ENCODE measurements around the gene TMEM231. TPM values are rescaled to one million over a fixed set of nuclear protein-coding genes. Genes with fewer than 3 reads are reported as not detected.

TMEM231 gene
- polyA plus RNA-seq, 1 experiment = 10.6 TPM

GRCh38 chr16:75532142-75532765 is 23.8 kb downstream of the TMEM231 start:
- peaks cover 14% of the 10 kb centered on the region for H3K27me3 ChIP-seq (ENCODE audit: control insufficient read depth, insufficient read depth, low read length)
- DNase-seq (ENCODE audit: low read depth, low spot score) = no peak
- no peak for TF ChIP-seq CTCF (IDR thresholded peaks at IDR 0.05; ENCODE audit: low read depth, low read length)
- H3K9me3 ChIP-seq (ENCODE audit: control insufficient read depth, insufficient read depth, low read length) = peaks cover 9% of the 10 kb centered on the region; the same call in 1 of the 2 replicates
- no peak overlapping the region for H3K4me3 ChIP-seq (ENCODE audit: low read depth, low read length)
- ChIA-PET POLR2A (no interaction called here), CTCF (interaction anchor here (1.0 to 2.0 kb wide), 2 partner anchors 15 to 67 kb away, joined by 4 to 13 read pairs; no protein-coding TSS in a partner anchor)
- H3K27ac ChIP-seq (ENCODE audit: low read depth, low read length) = no peak overlapping the region

- no peak for TF ChIP-seq CTCF (IDR thresholded peaks at IDR 0.05; ENCODE audit: low read depth, low read length)
- Histone ChIP-seq H3K27ac (ENCODE audit: low read depth, low read length) (no peak overlapping the region), H3K4me3 (ENCODE audit: low read depth, low read length) (no peak overlapping the region), H3K27me3 (ENCODE audit: control insufficient read depth, insufficient read depth, low read length) (peaks cover 11% of the 10 kb centered on the region), H3K9me3 (ENCODE audit: control insufficient read depth, insufficient read depth, low read length) (peaks cover 9% of the 10 kb centered on the region; the same call in 1 of the 2 replicates)
- CTCF ChIA-PET = no interaction called here
- DNase-seq (ENCODE audit: low read depth, low spot score) = no peak
- POLR2A ChIA-PET = no interaction called here
These were observed 26.1 kb downstream of the TMEM231 start for GRCh38 chr16:75529959-75530358.

- no peak for TF ChIP-seq CTCF (IDR thresholded peaks at IDR 0.05; ENCODE audit: low read depth, low read length)
- POLR2A ChIA-PET = no interaction called here
- H3K27ac ChIP-seq (ENCODE audit: low read depth, low read length) = no peak overlapping the region
These were observed 26.8 kb downstream of the TMEM231 start for GRCh38 chr16:75529056-75529905.

GRCh38 chr16:75527825-75528299 is 28.2 kb downstream of the TMEM231 start:
- CTCF ChIA-PET = interaction anchor here (3.4 kb wide), 1 partner anchor 10 kb away, joined by 13 read pairs; no protein-coding TSS in a partner anchor

More at GRCh38 chr16:75529056-75529905, 26.8 kb downstream of the TMEM231 start:
- CTCF ChIA-PET = interaction anchor here (3.4 kb wide), 1 partner anchor 12 kb away, joined by 13 read pairs; no protein-coding TSS in a partner anchor
- no peak overlapping the region for H3K4me3 ChIP-seq (ENCODE audit: low read depth, low read length)
- peaks cover 11% of the 10 kb centered on the region for H3K27me3 ChIP-seq (ENCODE audit: control insufficient read depth, insufficient read depth, low read length)
- no peak for DNase-seq (ENCODE audit: low read depth, low spot score)
- peaks cover 9% of the 10 kb centered on the region; the same call in 1 of the 2 replicates for H3K9me3 ChIP-seq (ENCODE audit: control insufficient read depth, insufficient read depth, low read length)

More at GRCh38 chr16:75527825-75528299, 28.2 kb downstream of the TMEM231 start:
- no peak for DNase-seq (ENCODE audit: low read depth, low spot score)
- no peak for TF ChIP-seq CTCF (IDR thresholded peaks at IDR 0.05; ENCODE audit: low read depth, low read length)
- H3K27ac ChIP-seq (ENCODE audit: low read depth, low read length) = no peak overlapping the region
- peaks cover 9% of the 10 kb centered on the region; the same call in 1 of the 2 replicates for H3K9me3 ChIP-seq (ENCODE audit: control insufficient read depth, insufficient read depth, low read length)
- POLR2A ChIA-PET = no interaction called here
- H3K27me3 ChIP-seq (ENCODE audit: control insufficient read depth, insufficient read depth, low read length) = peaks cover 11% of the 10 kb centered on the region
- H3K4me3 ChIP-seq (ENCODE audit: low read depth, low read length) = no peak overlapping the region
